ENCODE results near the gene PCP2.

The PCP2 gene

DNA sequence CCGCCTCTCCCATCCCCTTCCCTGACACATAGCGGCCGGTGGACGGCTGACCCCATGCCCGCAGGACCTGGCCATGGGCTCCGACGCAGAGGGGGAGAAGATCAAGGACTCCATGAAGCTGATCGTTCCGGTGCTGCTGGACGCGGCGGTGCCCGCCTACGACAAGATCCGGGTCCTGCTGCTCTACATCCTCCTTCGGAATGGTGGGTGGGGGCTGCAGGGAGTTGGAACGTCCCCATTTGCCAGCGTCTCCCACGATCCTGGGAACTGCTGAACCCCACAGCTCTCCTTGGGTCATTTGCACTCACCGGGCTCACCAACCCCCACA lies 11.0 kb upstream of the PCP2 start:
- TF ChIP-seq EGR1 (IDR thresholded peaks at IDR 0.05), result no peak
- no peak for TF ChIP-seq TEAD4 (IDR thresholded peaks at IDR 0.05)
- TF ChIP-seq RAD21 (IDR thresholded peaks at IDR 0.05; ENCODE audit: low read depth), result no peak
- TF ChIP-seq TCF12 (IDR thresholded peaks at IDR 0.05; ENCODE audit: low read depth), result no peak
- no peak for TF ChIP-seq TAF1 (IDR thresholded peaks at IDR 0.05; ENCODE audit: low read depth)
- TF ChIP-seq, protein P1, sequence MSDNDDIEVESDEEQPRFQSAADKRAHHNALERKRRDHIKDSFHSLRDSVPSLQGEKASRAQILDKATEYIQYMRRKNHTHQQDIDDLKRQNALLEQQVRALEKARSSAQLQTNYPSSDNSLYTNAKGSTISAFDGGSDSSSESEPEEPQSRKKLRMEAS (IDR thresholded peaks at IDR 0.05), result no peak
- TF ChIP-seq, protein P2, sequence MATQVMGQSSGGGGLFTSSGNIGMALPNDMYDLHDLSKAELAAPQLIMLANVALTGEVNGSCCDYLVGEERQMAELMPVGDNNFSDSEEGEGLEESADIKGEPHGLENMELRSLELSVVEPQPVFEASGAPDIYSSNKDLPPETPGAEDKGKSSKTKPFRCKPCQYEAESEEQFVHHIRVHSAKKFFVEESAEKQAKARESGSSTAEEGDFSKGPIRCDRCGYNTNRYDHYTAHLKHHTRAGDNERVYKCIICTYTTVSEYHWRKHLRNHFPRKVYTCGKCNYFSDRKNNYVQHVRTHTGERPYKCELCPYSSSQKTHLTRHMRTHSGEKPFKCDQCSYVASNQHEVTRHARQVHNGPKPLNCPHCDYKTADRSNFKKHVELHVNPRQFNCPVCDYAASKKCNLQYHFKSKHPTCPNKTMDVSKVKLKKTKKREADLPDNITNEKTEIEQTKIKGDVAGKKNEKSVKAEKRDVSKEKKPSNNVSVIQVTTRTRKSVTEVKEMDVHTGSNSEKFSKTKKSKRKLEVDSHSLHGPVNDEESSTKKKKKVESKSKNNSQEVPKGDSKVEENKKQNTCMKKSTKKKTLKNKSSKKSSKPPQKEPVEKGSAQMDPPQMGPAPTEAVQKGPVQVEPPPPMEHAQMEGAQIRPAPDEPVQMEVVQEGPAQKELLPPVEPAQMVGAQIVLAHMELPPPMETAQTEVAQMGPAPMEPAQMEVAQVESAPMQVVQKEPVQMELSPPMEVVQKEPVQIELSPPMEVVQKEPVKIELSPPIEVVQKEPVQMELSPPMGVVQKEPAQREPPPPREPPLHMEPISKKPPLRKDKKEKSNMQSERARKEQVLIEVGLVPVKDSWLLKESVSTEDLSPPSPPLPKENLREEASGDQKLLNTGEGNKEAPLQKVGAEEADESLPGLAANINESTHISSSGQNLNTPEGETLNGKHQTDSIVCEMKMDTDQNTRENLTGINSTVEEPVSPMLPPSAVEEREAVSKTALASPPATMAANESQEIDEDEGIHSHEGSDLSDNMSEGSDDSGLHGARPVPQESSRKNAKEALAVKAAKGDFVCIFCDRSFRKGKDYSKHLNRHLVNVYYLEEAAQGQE (IDR thresholded peaks at IDR 0.05; ENCODE audit: low read depth), result no peak
- no peak for TF ChIP-seq CREB1 (IDR thresholded peaks at IDR 0.05; ENCODE audit: low read depth)
- TF ChIP-seq EP300 (IDR thresholded peaks at IDR 0.05; ENCODE audit: borderline replicate concordance), result no peak
- no peak for TF ChIP-seq FOXM1 (IDR thresholded peaks at IDR 0.05; ENCODE audit: borderline replicate concordance, low read depth)
- no peak for TF ChIP-seq NFIC (IDR thresholded peaks at IDR 0.05)
- no peak for TF ChIP-seq CEBPB (IDR thresholded peaks at IDR 0.05)
- TF ChIP-seq ZBTB7A (IDR thresholded peaks at IDR 0.05; ENCODE audit: low read depth), result no peak
- TF ChIP-seq USF1 (IDR thresholded peaks at IDR 0.05), result no peak
- TF ChIP-seq YY1 (IDR thresholded peaks at IDR 0.05; ENCODE audit: low read depth), result no peak

- no peak for TF ChIP-seq YY1 (IDR thresholded peaks at IDR 0.05; ENCODE audit: low read depth)
Measured at GRCh38 chr19:7643031-7643415, 9.5 kb upstream of the PCP2 start.

DNA sequence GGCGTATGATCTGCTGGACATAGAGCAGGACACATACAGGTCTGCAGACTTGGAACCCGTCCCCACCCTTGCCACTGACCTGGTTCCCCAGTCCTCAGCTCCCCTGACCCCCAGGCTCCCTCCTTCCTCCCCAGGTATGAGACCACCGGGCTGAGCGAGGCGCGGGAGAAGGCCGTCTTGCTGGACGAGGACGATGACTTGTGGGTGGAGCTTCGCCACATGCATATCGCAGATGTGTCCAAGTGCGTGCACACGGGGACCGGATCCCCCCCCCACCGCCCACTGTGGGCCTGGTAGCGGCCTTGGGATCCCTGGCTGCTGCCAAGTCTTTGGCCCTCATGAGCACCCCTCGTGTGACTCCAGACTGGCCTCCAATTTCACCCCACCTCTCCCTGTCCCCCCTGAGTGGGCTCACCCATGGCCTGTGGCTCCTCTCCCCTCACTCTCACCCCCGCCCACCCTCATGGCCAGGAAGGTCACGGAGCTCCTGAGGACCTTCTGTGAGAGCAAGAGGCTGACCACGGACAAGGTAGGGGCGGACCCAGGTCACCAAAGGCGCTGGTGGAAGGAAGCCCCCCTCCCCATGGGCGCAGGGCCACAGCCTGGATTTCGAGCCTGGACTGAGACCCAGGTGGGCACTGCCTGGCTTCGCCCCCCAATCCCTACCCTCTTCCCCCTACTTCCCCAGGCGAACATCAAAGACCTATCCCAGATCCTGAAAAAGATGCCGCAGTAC lies 8.9 kb upstream of the PCP2 start:
- TF ChIP-seq EP300 (IDR thresholded peaks at IDR 0.05; ENCODE audit: borderline replicate concordance) (no peak), YY1 (IDR thresholded peaks at IDR 0.05; ENCODE audit: low read depth) (no peak), CEBPB (IDR thresholded peaks at IDR 0.05) (no peak), TCF12 (IDR thresholded peaks at IDR 0.05; ENCODE audit: low read depth) (no peak), TAF1 (IDR thresholded peaks at IDR 0.05; ENCODE audit: low read depth) (no peak), USF1 (IDR thresholded peaks at IDR 0.05) (no peak), ZBTB7A (IDR thresholded peaks at IDR 0.05; ENCODE audit: low read depth) (no peak), CREB1 (IDR thresholded peaks at IDR 0.05; ENCODE audit: low read depth) (no peak), FOXM1 (IDR thresholded peaks at IDR 0.05; ENCODE audit: borderline replicate concordance, low read depth) (no peak)
- TF ChIP-seq, protein P1 (IDR thresholded peaks at IDR 0.05), result no peak
- TF ChIP-seq, protein P2 (IDR thresholded peaks at IDR 0.05; ENCODE audit: low read depth), result no peak

DNA sequence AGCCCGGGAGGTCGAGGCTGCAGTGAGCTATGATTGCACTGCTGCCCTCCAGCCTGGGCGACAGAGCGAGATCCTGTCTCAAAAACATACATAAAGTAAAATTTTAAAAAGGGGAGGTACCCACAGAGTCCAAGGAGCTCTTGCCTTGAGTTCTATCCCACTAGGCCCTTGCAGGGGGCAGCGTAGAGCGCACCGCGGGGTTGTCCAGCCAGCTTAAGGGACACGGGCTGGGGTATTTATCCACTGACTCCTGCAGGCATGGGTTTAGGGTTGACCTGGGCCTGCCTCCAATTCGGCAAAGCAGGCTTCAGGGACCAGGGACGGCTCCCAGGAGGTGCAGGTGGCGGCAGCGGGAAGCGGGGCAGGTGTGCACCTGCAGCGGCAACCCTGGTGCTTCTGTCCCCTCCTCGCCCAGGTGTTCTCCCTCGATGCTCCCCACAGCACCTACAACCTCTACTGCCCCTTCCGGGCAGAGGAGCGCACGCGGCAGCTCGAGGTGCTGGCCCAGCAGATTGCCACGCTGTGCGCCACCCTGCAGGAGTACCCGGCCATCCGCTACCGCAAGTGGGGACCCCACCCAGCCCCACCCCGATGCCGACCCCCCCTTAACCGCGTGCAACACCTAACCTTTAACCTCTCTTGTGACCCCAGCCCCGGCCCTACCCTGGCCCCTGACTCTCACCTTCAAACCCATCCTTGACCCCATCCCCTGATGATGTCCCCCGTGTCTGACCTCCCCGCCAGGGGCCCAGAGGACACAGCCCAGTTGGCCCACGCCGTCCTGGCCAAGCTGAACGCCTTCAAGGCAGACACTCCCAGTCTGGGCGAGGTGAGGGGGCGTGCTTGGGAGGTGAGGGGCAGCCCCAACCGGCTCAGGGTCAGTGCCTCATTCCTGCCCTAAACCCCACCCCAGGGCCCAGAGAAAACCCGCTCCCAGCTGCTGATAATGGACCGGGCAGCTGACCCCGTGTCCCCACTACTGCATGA lies 8.1 kb upstream of the PCP2 start:
- TF ChIP-seq YY1 (IDR thresholded peaks at IDR 0.05; ENCODE audit: low read depth), result no peak
- no peak for TF ChIP-seq TAF1 (IDR thresholded peaks at IDR 0.05; ENCODE audit: low read depth)
- no peak for TF ChIP-seq TCF12 (IDR thresholded peaks at IDR 0.05; ENCODE audit: low read depth)
- TF ChIP-seq RAD21 (IDR thresholded peaks at IDR 0.05; ENCODE audit: low read depth), result no peak
- TF ChIP-seq, protein P2 (IDR thresholded peaks at IDR 0.05; ENCODE audit: low read depth), result no peak
- no peak for TF ChIP-seq EP300 (IDR thresholded peaks at IDR 0.05; ENCODE audit: borderline replicate concordance)
- TF ChIP-seq TEAD4 (IDR thresholded peaks at IDR 0.05), result no peak
- no peak for TF ChIP-seq FOXM1 (IDR thresholded peaks at IDR 0.05; ENCODE audit: borderline replicate concordance, low read depth)

Measured in Ishikawa (cell line).